ENCODE data around the gene HS6ST1.

HS6ST1 gene

GRCh38 chr2:128348701-128349100, 30.0 kb upstream of the HS6ST1 start:
- Histone ChIP-seq H3K4me3 (ENCODE audit: low read depth in 1 of 2, low read length in 2 of 2) (no peak overlapping the region), H3K27me3 (ENCODE audit: control insufficient read depth in 1 of 2, insufficient read depth in 2 of 2, low read length in 2 of 2) (no peaks in the 10 kb centered on the region), H3K36me3 (ENCODE audit: control insufficient read depth in 1 of 2, insufficient read depth in 2 of 2, low read length in 2 of 2) (no peaks in the 10 kb centered on the region), H3K9me3 (ENCODE audit: control insufficient read depth in 1 of 2, low read length in 2 of 2) (no peaks in the 10 kb centered on the region), H3K9ac (ENCODE audit: low read depth in 1 of 2, low read length in 2 of 2) (no peak overlapping the region), H3K4me1 (ENCODE audit: control insufficient read depth in 1 of 2, insufficient read depth in 2 of 2, low read length in 2 of 2) (peaks cover 0 to 10% of the 10 kb centered on the region in 2 donors), H3K27ac (ENCODE audit: low read depth, low read length) (no peak overlapping the region)

DNA sequence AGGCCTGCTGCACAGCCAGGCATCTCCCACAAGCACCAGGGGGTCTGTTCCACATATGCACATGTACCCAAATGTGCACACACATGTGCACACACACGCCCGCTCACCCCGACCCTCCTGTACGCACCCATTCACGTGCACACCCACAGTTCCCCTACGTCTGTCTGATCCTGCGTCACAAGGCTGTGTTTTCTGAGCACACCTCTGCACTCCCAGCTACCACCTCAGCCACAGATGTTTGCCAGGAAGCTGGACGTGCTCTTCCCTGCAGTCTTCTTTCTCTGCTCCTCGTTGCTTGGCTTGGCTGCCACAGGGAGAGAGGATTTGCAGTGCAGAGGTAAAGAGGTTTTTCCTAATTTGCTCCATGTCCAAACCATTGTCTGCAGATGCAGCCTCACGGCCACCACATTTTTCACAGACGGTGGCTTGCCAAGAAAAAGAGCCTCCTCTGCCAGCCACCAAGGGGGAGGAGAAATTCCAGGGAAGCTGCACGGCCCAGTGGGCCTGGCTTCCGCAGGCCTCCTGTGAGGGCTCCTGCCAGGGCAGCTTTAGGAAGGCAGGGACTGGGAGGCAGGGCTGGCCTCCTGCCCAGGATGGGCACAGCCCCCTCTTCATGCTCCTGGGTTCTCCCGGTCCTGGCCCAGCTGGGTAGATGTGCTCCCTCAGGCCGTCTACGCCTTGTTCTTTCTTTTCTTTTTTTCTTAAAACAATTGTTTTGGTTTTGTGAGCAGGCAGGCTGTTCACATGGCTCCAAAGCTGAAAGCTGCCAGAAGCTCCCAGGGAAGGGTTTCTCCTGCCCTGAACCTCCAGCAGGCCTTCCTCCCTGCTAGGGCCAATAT, 29.3 kb upstream of the HS6ST1 start:
- peaks cover 0 to 10% of the 10 kb centered on the region in 2 donors for H3K4me1 ChIP-seq (ENCODE audit: control insufficient read depth in 1 of 2, insufficient read depth in 2 of 2, low read length in 2 of 2)
- no peaks in the 10 kb centered on the region for H3K36me3 ChIP-seq (ENCODE audit: control insufficient read depth in 1 of 2, insufficient read depth in 2 of 2, low read length in 2 of 2)
- H3K9me3 ChIP-seq (ENCODE audit: control insufficient read depth in 1 of 2, low read length in 2 of 2): no peaks in the 10 kb centered on the region
- no peak overlapping the region for H3K27ac ChIP-seq (ENCODE audit: low read depth, low read length)
- H3K9ac ChIP-seq (ENCODE audit: low read depth in 1 of 2, low read length in 2 of 2): no peak overlapping the region
- H3K4me3 ChIP-seq (ENCODE audit: low read depth in 1 of 2, low read length in 2 of 2): no peak overlapping the region
- H3K27me3 ChIP-seq (ENCODE audit: control insufficient read depth in 1 of 2, insufficient read depth in 2 of 2, low read length in 2 of 2): no peaks in the 10 kb centered on the region

- Histone ChIP-seq H3K4me1 (ENCODE audit: control insufficient read depth in 1 of 2, insufficient read depth in 2 of 2, low read length in 2 of 2) (peaks cover 0 to 10% of the 10 kb centered on the region in 2 donors), H3K9me3 (ENCODE audit: control insufficient read depth in 1 of 2, low read length in 2 of 2) (no peaks in the 10 kb centered on the region), H3K36me3 (ENCODE audit: control insufficient read depth in 1 of 2, insufficient read depth in 2 of 2, low read length in 2 of 2) (no peaks in the 10 kb centered on the region), H3K27me3 (ENCODE audit: control insufficient read depth in 1 of 2, insufficient read depth in 2 of 2, low read length in 2 of 2) (no peaks in the 10 kb centered on the region), H3K4me3 (ENCODE audit: low read depth in 1 of 2, low read length in 2 of 2) (no peak overlapping the region), H3K27ac (ENCODE audit: low read depth, low read length) (no peak overlapping the region), H3K9ac (ENCODE audit: low read depth in 1 of 2, low read length in 2 of 2) (no peak overlapping the region)
Measured at GRCh38 chr2:128347171-128347558, 28.5 kb upstream of the HS6ST1 start.

- no peak overlapping the region for H3K27ac ChIP-seq (ENCODE audit: low read depth, low read length)
- peaks cover 0 to 10% of the 10 kb centered on the region in 2 donors for H3K4me1 ChIP-seq (ENCODE audit: control insufficient read depth in 1 of 2, insufficient read depth in 2 of 2, low read length in 2 of 2)
- H3K4me3 ChIP-seq (ENCODE audit: low read depth in 1 of 2, low read length in 2 of 2): no peak overlapping the region
- no peak overlapping the region for H3K9ac ChIP-seq (ENCODE audit: low read depth in 1 of 2, low read length in 2 of 2)
- no peaks in the 10 kb centered on the region for H3K36me3 ChIP-seq (ENCODE audit: control insufficient read depth in 1 of 2, insufficient read depth in 2 of 2, low read length in 2 of 2)
- no peaks in the 10 kb centered on the region for H3K27me3 ChIP-seq (ENCODE audit: control insufficient read depth in 1 of 2, insufficient read depth in 2 of 2, low read length in 2 of 2)
- no peaks in the 10 kb centered on the region for H3K9me3 ChIP-seq (ENCODE audit: control insufficient read depth in 1 of 2, low read length in 2 of 2)
Measured at GRCh38 chr2:128346291-128347170, 27.9 kb upstream of the HS6ST1 start.

DNA sequence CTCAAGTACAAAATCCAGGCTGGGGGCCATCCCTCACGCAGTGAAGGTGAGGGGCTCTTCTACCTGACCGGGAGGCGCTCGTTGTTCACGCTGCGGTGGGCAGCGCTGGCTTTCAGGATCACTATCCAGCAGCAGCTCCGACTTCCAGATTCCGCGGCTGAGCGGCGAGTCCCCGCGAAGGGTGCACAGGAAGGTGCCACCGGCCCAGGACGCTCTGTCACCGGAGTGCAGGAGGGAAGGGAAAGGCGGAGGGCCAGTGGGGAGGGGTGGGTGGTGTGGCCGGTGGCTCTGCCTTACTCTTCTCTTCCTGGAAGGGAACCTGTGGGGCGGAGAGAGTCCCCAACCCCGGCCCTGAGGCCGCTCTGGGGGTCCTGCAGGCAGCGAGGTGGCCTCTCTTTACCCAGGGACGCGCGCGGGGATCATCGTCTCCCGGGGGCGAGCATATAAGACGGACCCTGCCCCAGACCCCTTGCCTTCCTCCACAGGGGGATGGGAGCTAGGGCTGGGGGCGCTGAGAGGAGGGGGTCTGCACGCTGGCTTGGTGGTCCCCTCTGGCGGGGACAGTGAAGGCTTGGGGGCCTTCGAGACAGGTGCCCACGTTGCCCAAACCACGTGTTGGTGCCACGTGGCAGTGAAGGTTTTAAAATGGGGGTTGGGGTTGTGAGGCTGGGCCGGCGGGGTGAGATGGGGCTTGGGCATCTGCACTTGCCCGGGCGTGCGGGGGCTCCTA, 26.9 kb upstream of the HS6ST1 start:
- peaks cover 0 to 10% of the 10 kb centered on the region in 2 donors for H3K4me1 ChIP-seq (ENCODE audit: control insufficient read depth in 1 of 2, insufficient read depth in 2 of 2, low read length in 2 of 2)
- no peaks in the 10 kb centered on the region for H3K36me3 ChIP-seq (ENCODE audit: control insufficient read depth in 1 of 2, insufficient read depth in 2 of 2, low read length in 2 of 2)
- no peak overlapping the region for H3K27ac ChIP-seq (ENCODE audit: low read depth, low read length)
- H3K27me3 ChIP-seq (ENCODE audit: control insufficient read depth in 1 of 2, insufficient read depth in 2 of 2, low read length in 2 of 2): no peaks in the 10 kb centered on the region
- no peak overlapping the region for H3K4me3 ChIP-seq (ENCODE audit: low read depth in 1 of 2, low read length in 2 of 2)
- H3K9me3 ChIP-seq (ENCODE audit: control insufficient read depth in 1 of 2, low read length in 2 of 2): no peaks in the 10 kb centered on the region
- H3K9ac ChIP-seq (ENCODE audit: low read depth in 1 of 2, low read length in 2 of 2): no peak overlapping the region

DNA sequence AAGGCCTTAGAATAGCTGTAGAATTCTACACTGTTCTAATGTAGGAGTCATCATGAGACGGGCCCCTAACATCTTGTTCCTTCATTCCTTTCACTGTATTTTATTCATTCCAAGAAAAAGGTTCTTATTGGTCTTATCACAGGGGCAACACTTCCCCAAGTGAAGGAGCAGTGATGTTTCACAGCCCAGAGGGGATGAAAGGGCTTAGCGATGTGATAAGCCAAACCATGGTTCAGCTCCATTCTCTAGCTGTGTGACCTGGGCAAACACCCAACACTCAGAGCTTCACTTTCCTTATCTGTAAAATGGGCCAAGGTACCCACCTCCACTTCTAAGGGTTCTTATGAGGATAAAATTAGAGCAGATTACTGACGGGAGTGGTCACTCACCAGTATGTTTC, 25.4 kb upstream of the HS6ST1 start:
- Histone ChIP-seq H3K9ac (ENCODE audit: low read depth in 1 of 2, low read length in 2 of 2) (no peak overlapping the region), H3K27ac (ENCODE audit: low read depth, low read length) (no peak overlapping the region), H3K27me3 (ENCODE audit: control insufficient read depth in 1 of 2, insufficient read depth in 2 of 2, low read length in 2 of 2) (no peaks in the 10 kb centered on the region), H3K36me3 (ENCODE audit: control insufficient read depth in 1 of 2, insufficient read depth in 2 of 2, low read length in 2 of 2) (no peaks in the 10 kb centered on the region), H3K4me1 (ENCODE audit: control insufficient read depth in 1 of 2, insufficient read depth in 2 of 2, low read length in 2 of 2) (peaks cover 0 to 10% of the 10 kb centered on the region in 2 donors), H3K4me3 (ENCODE audit: low read depth in 1 of 2, low read length in 2 of 2) (no peak overlapping the region), H3K9me3 (ENCODE audit: control insufficient read depth in 1 of 2, low read length in 2 of 2) (no peaks in the 10 kb centered on the region)

- Histone ChIP-seq H3K4me3 (ENCODE audit: low read depth in 1 of 2, low read length in 2 of 2) (no peak overlapping the region), H3K27ac (ENCODE audit: low read depth, low read length) (no peak overlapping the region), H3K36me3 (ENCODE audit: control insufficient read depth in 1 of 2, insufficient read depth in 2 of 2, low read length in 2 of 2) (no peaks in the 10 kb centered on the region)
Measured at GRCh38 chr2:128343459-128343858, 24.8 kb upstream of the HS6ST1 start.

DNA sequence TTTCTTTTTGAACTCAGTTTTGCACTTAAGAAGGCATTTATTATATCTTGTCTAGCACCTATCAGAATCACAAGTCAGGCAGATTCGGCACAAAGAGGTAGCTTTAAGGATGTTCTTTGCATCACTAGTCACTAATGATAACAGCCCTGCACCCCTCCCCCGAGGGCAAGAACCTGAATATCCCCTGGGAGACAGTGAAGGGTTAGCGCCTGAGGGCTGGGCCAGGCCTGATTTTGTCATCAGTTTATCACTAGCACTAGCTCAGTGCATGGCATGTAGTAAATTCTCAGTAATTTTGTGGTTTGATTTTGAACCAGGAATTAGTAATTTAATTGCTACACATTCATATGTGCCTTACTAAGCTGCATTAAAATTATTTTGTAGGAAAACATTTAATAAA, 23.9 kb upstream of the HS6ST1 start:
- Histone ChIP-seq H3K36me3 (ENCODE audit: control insufficient read depth in 1 of 2, insufficient read depth in 2 of 2, low read length in 2 of 2) (no peaks in the 10 kb centered on the region), H3K9ac (ENCODE audit: low read depth in 1 of 2, low read length in 2 of 2) (no peak overlapping the region), H3K9me3 (ENCODE audit: control insufficient read depth in 1 of 2, low read length in 2 of 2) (no peaks in the 10 kb centered on the region), H3K27me3 (ENCODE audit: control insufficient read depth in 1 of 2, insufficient read depth in 2 of 2, low read length in 2 of 2) (no peaks in the 10 kb centered on the region), H3K4me3 (ENCODE audit: low read depth in 1 of 2, low read length in 2 of 2) (no peak overlapping the region), H3K27ac (ENCODE audit: low read depth, low read length) (no peak overlapping the region), H3K4me1 (ENCODE audit: control insufficient read depth in 1 of 2, insufficient read depth in 2 of 2, low read length in 2 of 2) (peaks cover 0 to 1% of the 10 kb centered on the region in 2 donors)

More at GRCh38 chr2:128343459-128343858, 24.8 kb upstream of the HS6ST1 start:
- no peaks in the 10 kb centered on the region for H3K9me3 ChIP-seq (ENCODE audit: control insufficient read depth in 1 of 2, low read length in 2 of 2)
- H3K27me3 ChIP-seq (ENCODE audit: control insufficient read depth in 1 of 2, insufficient read depth in 2 of 2, low read length in 2 of 2): no peaks in the 10 kb centered on the region
- H3K9ac ChIP-seq (ENCODE audit: low read depth in 1 of 2, low read length in 2 of 2): no peak overlapping the region
- peaks cover 0 to 7% of the 10 kb centered on the region in 2 donors for H3K4me1 ChIP-seq (ENCODE audit: control insufficient read depth in 1 of 2, insufficient read depth in 2 of 2, low read length in 2 of 2)

GRCh38 chr2:128341621-128342020, 23.0 kb upstream of the HS6ST1 start:
- Histone ChIP-seq H3K9me3 (ENCODE audit: control insufficient read depth in 1 of 2, low read length in 2 of 2) (no peaks in the 10 kb centered on the region), H3K9ac (ENCODE audit: low read depth in 1 of 2, low read length in 2 of 2) (no peak overlapping the region), H3K27ac (ENCODE audit: low read depth, low read length) (no peak overlapping the region), H3K27me3 (ENCODE audit: control insufficient read depth in 1 of 2, insufficient read depth in 2 of 2, low read length in 2 of 2) (no peaks in the 10 kb centered on the region), H3K4me3 (ENCODE audit: low read depth in 1 of 2, low read length in 2 of 2) (no peak overlapping the region), H3K4me1 (ENCODE audit: control insufficient read depth in 1 of 2, insufficient read depth in 2 of 2, low read length in 2 of 2) (no peaks in the 10 kb centered on the region), H3K36me3 (ENCODE audit: control insufficient read depth in 1 of 2, insufficient read depth in 2 of 2, low read length in 2 of 2) (no peaks in the 10 kb centered on the region)

Measured in duodenal mucosa (tissue), 2 donors.